Upper lobe of right lung (tissue), 1 donor: Measurements from ENCODE around the gene SUGCT. TPM values are rescaled to one million over a fixed set of nuclear protein-coding genes. Genes with fewer than 3 reads are reported as not detected.

Experiments
- ATAC-seq: fragments of 200-7000 bp; cut with Tn5 transposase; one replicate; pipeline ENCODE4 v1.9.1; 2020; ENCODE audit warnings: mild to moderate bottlenecking, moderate library complexity
- DNase-seq: peaks from one replicate; pipeline ENCODE4 v3.0.0-alpha.2; 2020
- H3K27ac ChIP-seq: fragments of 200-600 bp; one replicate; pipeline ENCODE4 v1.8.0; 2022
- H3K27me3 ChIP-seq: fragments of 200-600 bp; one replicate; pipeline ENCODE4 v1.8.0; 2022; ENCODE audit warnings: mild to moderate bottlenecking
- H3K36me3 ChIP-seq: fragments of 200-600 bp; one replicate; pipeline ENCODE4 v1.8.0; 2022
- H3K4me1 ChIP-seq: fragments of 200-600 bp; one replicate; pipeline ENCODE4 v1.8.0; 2022
- H3K4me3 ChIP-seq: fragments of 200-600 bp; one replicate; pipeline ENCODE4 v1.8.0; 2022; ENCODE audit warnings: mild to moderate bottlenecking
- H3K9me3 ChIP-seq: fragments of 200-600 bp; one replicate; pipeline ENCODE4 v1.8.0; 2022
- CTCF ChIP-seq: fragments of 200-600 bp; IDR thresholded peaks from one replicate; pipeline ENCODE4 v1.8.0; 2022; ENCODE audit warnings: antibody characterized with exemption
- intact Hi-C: fragments of 100-400 bp; cut with DNase I; formaldehyde crosslinking; loops from one replicate; pipeline ENCODE4 v1.11.0; 2022
- total RNA-seq: library from RNA; stranded (reverse); fragmentation: NEBNext Ultra II Directional; extraction: Animal tissue kit (Norgen Biotek cat#: 25700); gene quantifications from one replicate; pipeline ENCODE4 v1.2.1, GENCODE V29; 2021
- donor health status: DM: no; HTN: yes; CAD: no; lungs with severe emphysema.

Gene SUGCT
- total RNA-seq, 1 donor from 2014 or later = 4.1 TPM

- no peaks in the 10 kb centered on the region for H3K4me1 ChIP-seq
- intact Hi-C loops = no loop called here
- DNase-seq (no peak), ATAC-seq (no peak)
- no peaks in the 10 kb centered on the region for H3K27me3 ChIP-seq
- TF ChIP-seq CTCF = no peak
- no peaks in the 10 kb centered on the region for H3K9me3 ChIP-seq
- H3K36me3 ChIP-seq = no peaks in the 10 kb centered on the region
- no peak overlapping the region for H3K4me3 ChIP-seq
- no peak overlapping the region for H3K27ac ChIP-seq
Measured at GRCh38 chr7:40470817-40471216, 336.0 kb downstream of the SUGCT start.

- intact Hi-C loops = no loop called here
- Histone ChIP-seq H3K36me3 (no peaks in the 10 kb centered on the region), H3K27me3 (no peaks in the 10 kb centered on the region), H3K4me1 (no peaks in the 10 kb centered on the region), H3K4me3 (no peak overlapping the region), H3K9me3 (no peaks in the 10 kb centered on the region), H3K27ac (no peak overlapping the region)
- no peak for DNase-seq
- TF ChIP-seq CTCF = no peak
- ATAC-seq = no peak
Measured at GRCh38 chr7:40471891-40472290, 337.1 kb downstream of the SUGCT start.

- Histone ChIP-seq H3K4me1 (no peaks in the 10 kb centered on the region), H3K9me3 (no peaks in the 10 kb centered on the region), H3K27me3 (no peaks in the 10 kb centered on the region), H3K36me3 (no peaks in the 10 kb centered on the region), H3K27ac (no peak overlapping the region), H3K4me3 (no peak overlapping the region)
- no peak for ATAC-seq
- DNase-seq = no peak
- TF ChIP-seq CTCF = no peak
- intact Hi-C loops = no loop called here
Measured at GRCh38 chr7:40474790-40475680, 340.2 kb downstream of the SUGCT start.

GRCh38 chr7:40475681-40475982 is 340.8 kb downstream of the SUGCT start:
- ATAC-seq (no peak), DNase-seq (no peak)
- Histone ChIP-seq H3K27me3 (no peaks in the 10 kb centered on the region), H3K4me1 (no peaks in the 10 kb centered on the region), H3K9me3 (no peaks in the 10 kb centered on the region), H3K36me3 (no peaks in the 10 kb centered on the region), H3K27ac (no peak overlapping the region), H3K4me3 (no peak overlapping the region)
- TF ChIP-seq CTCF = no peak
- intact Hi-C loops = no loop called here

- Histone ChIP-seq H3K4me3 (no peak overlapping the region), H3K27ac (no peak overlapping the region), H3K4me1 (no peaks in the 10 kb centered on the region), H3K9me3 (no peaks in the 10 kb centered on the region), H3K36me3 (no peaks in the 10 kb centered on the region), H3K27me3 (no peaks in the 10 kb centered on the region)
- intact Hi-C loops = no loop called here
- TF ChIP-seq CTCF = no peak
- no peak for DNase-seq
- no peak for ATAC-seq
Measured at GRCh38 chr7:40477094-40477493, 342.3 kb downstream of the SUGCT start.
